SK-N-SH treated with all-trans-retinoic acid at 6 μM for 48 hours (cell line): ENCODE data around the gene KRT1.

ENCODE experiments used
- ATAC-seq: fragments of 200-7000 bp; cut with Tn5 transposase; 3 replicates; pipeline ENCODE4 v1.9.1; 2020; ENCODE audit warnings: mild to moderate bottlenecking, moderate library complexity
- ARNTL ChIP-seq: fragments of 450-650 bp; formaldehyde crosslinking; IDR thresholded peaks from 2 replicates; pipeline ENCODE4 v1.5.0; 2020; ENCODE audit warnings: low read depth, mild to moderate bottlenecking, moderate library complexity, borderline replicate concordance
- CSDC2 ChIP-seq: fragments of 250-450 bp; sonication (Bioruptor Pico); IDR thresholded peaks from 2 replicates; pipeline ENCODE4 v1.5.0; 2020; ENCODE audit warnings: mild to moderate bottlenecking, moderate library complexity
- ESRRG ChIP-seq: fragments of 250-450 bp; sonication (Bioruptor Pico); IDR thresholded peaks from 2 replicates; pipeline ENCODE4 v1.6.1; 2021; ENCODE audit warnings: mild to moderate bottlenecking
- ISL1 ChIP-seq: fragments of 250-450 bp; sonication (Bioruptor Pico); IDR thresholded peaks from 2 replicates; pipeline ENCODE4 v2.1.2; 2022; ENCODE audit warnings: mild to moderate bottlenecking, moderate library complexity
- OSR1 ChIP-seq: fragments of 250-450 bp; sonication (Bioruptor Pico); IDR thresholded peaks from 2 replicates; pipeline ENCODE4 v1.8.0; 2022; ENCODE audit warnings: moderate library complexity, mild to moderate bottlenecking, inconsistent platforms
- POU6F1 ChIP-seq: fragments of 250-450 bp; sonication (Bioruptor Pico); IDR thresholded peaks from 2 replicates; pipeline ENCODE4 v1.8.0; 2021; ENCODE audit warnings: low read depth, mild to moderate bottlenecking, moderate library complexity, borderline replicate concordance
- TCF4 ChIP-seq: fragments of 250-450 bp; sonication (Bioruptor Pico); IDR thresholded peaks from 2 replicates; pipeline ENCODE4 v1.8.0; 2021; ENCODE audit warnings: mild to moderate bottlenecking, moderate library complexity, borderline replicate concordance
- TOX ChIP-seq: fragments of 250-450 bp; sonication (Bioruptor Pico); IDR thresholded peaks from 2 replicates; pipeline ENCODE4 v1.8.0; 2021; ENCODE audit warnings: mild to moderate bottlenecking, moderate library complexity, borderline replicate concordance
- ZFP3 ChIP-seq: fragments of 250-450 bp; sonication (Bioruptor Pico); IDR thresholded peaks from 2 replicates; pipeline ENCODE4 v1.5.0; 2020; ENCODE audit warnings: mild to moderate bottlenecking, moderate library complexity
- ZFP30 ChIP-seq: fragments of 450-650 bp; formaldehyde crosslinking; IDR thresholded peaks from 2 replicates; pipeline ENCODE4 v1.5.0; 2022; ENCODE audit warnings: mild to moderate bottlenecking, moderate library complexity
- ZNF565 ChIP-seq: fragments of 450-650 bp; formaldehyde crosslinking; conservative IDR thresholded peaks from 2 replicates; pipeline ENCODE4 v1.5.0; 2020; ENCODE audit warnings: low read depth, mild to moderate bottlenecking, moderate library complexity
- ZNF8 ChIP-seq: fragments of 450-650 bp; formaldehyde crosslinking; IDR thresholded peaks from 2 replicates; pipeline ENCODE4 v1.5.0; 2020; ENCODE audit warnings: mild to moderate bottlenecking, moderate library complexity
- TF ChIP-seq, protein P1 (sequence below): fragments of 250-450 bp; sonication (Bioruptor Pico); IDR thresholded peaks from 2 replicates; pipeline ENCODE4 v1.5.0; 2020; ENCODE audit warnings: mild to moderate bottlenecking, moderate library complexity
- TF ChIP-seq, protein P2 (sequence below): fragments of 250-450 bp; sonication (Bioruptor Pico); IDR thresholded peaks from 2 replicates; pipeline ENCODE4 v1.5.1; 2021; ENCODE audit warnings: mild to moderate bottlenecking, moderate library complexity
- TF ChIP-seq, protein P3 (sequence below): fragments of 250-450 bp; sonication (Bioruptor Pico); IDR thresholded peaks from 2 replicates; pipeline ENCODE4 v1.8.0; 2020; ENCODE audit warnings: mild to moderate bottlenecking, moderate library complexity, borderline replicate concordance

The KRT1 gene

GRCh38 chr12:52641468-52641867 lies 38.7 kb downstream of the KRT1 start:
- TF ChIP-seq ZFP3 (CRISPR knock-in tag) = no peak
- no peak for TF ChIP-seq ISL1 (CRISPR knock-in tag)
- no peak for TF ChIP-seq ZNF8 (CRISPR knock-in tag)
- TF ChIP-seq POU6F1 = no peak
- TF ChIP-seq, all 23 proteins: peak for 0
- no peak for ATAC-seq

GRCh38 chr12:52637299-52637698 lies 42.9 kb downstream of the KRT1 start:
- TF ChIP-seq, protein P1, sequence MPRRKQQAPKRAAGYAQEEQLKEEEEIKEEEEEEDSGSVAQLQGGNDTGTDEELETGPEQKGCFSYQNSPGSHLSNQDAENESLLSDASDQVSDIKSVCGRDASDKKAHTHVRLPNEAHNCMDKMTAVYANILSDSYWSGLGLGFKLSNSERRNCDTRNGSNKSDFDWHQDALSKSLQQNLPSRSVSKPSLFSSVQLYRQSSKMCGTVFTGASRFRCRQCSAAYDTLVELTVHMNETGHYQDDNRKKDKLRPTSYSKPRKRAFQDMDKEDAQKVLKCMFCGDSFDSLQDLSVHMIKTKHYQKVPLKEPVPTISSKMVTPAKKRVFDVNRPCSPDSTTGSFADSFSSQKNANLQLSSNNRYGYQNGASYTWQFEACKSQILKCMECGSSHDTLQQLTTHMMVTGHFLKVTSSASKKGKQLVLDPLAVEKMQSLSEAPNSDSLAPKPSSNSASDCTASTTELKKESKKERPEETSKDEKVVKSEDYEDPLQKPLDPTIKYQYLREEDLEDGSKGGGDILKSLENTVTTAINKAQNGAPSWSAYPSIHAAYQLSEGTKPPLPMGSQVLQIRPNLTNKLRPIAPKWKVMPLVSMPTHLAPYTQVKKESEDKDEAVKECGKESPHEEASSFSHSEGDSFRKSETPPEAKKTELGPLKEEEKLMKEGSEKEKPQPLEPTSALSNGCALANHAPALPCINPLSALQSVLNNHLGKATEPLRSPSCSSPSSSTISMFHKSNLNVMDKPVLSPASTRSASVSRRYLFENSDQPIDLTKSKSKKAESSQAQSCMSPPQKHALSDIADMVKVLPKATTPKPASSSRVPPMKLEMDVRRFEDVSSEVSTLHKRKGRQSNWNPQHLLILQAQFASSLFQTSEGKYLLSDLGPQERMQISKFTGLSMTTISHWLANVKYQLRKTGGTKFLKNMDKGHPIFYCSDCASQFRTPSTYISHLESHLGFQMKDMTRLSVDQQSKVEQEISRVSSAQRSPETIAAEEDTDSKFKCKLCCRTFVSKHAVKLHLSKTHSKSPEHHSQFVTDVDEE = no peak
- TF ChIP-seq OSR1 (CRISPR knock-in tag) = no peak
- TF ChIP-seq, all 23 proteins: peak for 0
- no peak for ATAC-seq

GRCh38 chr12:52636592-52637258 lies 43.5 kb downstream of the KRT1 start:
- ATAC-seq = no peak
- TF ChIP-seq ESRRG = no peak
- TF ChIP-seq TOX (CRISPR knock-in tag) = no peak
- no peak for TF ChIP-seq ZFP3 (CRISPR knock-in tag)
- TF ChIP-seq, protein P1 = no peak
- TF ChIP-seq, protein P2, sequence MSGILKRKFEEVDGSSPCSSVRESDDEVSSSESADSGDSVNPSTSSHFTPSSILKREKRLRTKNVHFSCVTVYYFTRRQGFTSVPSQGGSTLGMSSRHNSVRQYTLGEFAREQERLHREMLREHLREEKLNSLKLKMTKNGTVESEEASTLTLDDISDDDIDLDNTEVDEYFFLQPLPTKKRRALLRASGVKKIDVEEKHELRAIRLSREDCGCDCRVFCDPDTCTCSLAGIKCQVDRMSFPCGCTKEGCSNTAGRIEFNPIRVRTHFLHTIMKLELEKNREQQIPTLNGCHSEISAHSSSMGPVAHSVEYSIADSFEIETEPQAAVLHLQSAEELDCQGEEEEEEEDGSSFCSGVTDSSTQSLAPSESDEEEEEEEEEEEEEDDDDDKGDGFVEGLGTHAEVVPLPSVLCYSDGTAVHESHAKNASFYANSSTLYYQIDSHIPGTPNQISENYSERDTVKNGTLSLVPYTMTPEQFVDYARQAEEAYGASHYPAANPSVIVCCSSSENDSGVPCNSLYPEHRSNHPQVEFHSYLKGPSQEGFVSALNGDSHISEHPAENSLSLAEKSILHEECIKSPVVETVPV (CRISPR knock-in tag) = no peak
- no peak for TF ChIP-seq ARNTL (CRISPR knock-in tag)
- no peak for TF ChIP-seq CSDC2 (CRISPR knock-in tag)
- no peak for TF ChIP-seq POU6F1
- TF ChIP-seq ISL1 (CRISPR knock-in tag) = no peak
- TF ChIP-seq ZFP30 (CRISPR knock-in tag) = no peak
- TF ChIP-seq, protein P3, sequence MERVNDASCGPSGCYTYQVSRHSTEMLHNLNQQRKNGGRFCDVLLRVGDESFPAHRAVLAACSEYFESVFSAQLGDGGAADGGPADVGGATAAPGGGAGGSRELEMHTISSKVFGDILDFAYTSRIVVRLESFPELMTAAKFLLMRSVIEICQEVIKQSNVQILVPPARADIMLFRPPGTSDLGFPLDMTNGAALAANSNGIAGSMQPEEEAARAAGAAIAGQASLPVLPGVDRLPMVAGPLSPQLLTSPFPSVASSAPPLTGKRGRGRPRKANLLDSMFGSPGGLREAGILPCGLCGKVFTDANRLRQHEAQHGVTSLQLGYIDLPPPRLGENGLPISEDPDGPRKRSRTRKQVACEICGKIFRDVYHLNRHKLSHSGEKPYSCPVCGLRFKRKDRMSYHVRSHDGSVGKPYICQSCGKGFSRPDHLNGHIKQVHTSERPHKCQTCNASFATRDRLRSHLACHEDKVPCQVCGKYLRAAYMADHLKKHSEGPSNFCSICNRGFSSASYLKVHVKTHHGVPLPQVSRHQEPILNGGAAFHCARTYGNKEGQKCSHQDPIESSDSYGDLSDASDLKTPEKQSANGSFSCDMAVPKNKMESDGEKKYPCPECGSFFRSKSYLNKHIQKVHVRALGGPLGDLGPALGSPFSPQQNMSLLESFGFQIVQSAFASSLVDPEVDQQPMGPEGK (CRISPR knock-in tag) = no peak
- TF ChIP-seq TCF4 (CRISPR knock-in tag) = no peak
- no peak for TF ChIP-seq ZNF565 (CRISPR knock-in tag)
- TF ChIP-seq OSR1 (CRISPR knock-in tag) = no peak
